HG03139 (cell line): ENCODE data around the gene CCDC73.
"Not testable (repeated sequence)": the region's sequence is repeated elsewhere in the genome, so short reads cannot be mapped to it uniquely, and the experiment has no call there.

Experiments
- ATAC-seq: cut with Tn5 transposase; IDR thresholded peaks from one replicate; pipeline ENCODE4 v1.9.1; 2021; ENCODE audit not compliant: unreplicated experiment

Gene CCDC73

DNA sequence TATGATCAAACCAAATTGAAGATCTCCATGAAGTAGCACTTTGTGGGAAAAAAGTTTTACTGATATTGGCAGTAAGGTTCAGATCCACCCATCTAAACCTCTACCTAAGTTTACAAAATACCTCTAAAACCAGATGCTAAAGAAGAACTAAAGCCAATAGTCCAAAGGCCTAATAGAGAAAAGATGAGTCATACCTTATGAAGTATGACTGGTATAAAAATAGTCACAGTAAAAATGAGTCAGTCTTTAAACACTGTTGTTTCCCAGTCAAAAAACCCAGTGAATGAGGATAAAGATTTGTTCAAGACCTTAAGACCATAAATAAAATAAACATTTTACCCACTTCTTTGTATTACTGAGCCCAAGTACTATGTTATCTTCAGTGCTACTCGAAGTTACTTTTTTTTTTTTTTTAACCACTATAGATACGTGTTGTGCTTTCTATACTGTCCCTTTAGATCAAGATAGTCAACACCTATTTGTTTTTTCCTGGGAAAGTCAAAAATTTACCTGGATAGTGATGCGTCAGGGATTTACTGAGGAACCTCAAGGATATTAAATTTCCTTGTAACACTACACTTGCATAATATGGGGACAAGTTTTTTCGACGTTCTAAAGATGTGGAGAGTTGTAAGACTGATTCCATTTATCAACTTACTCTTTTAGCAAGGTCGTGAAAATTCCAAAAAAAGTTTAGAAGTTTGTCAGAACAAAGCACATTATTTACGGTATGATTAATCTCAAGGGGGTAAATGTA lies 87.3 kb downstream of the CCDC73 start:
- no peak for ATAC-seq

DNA sequence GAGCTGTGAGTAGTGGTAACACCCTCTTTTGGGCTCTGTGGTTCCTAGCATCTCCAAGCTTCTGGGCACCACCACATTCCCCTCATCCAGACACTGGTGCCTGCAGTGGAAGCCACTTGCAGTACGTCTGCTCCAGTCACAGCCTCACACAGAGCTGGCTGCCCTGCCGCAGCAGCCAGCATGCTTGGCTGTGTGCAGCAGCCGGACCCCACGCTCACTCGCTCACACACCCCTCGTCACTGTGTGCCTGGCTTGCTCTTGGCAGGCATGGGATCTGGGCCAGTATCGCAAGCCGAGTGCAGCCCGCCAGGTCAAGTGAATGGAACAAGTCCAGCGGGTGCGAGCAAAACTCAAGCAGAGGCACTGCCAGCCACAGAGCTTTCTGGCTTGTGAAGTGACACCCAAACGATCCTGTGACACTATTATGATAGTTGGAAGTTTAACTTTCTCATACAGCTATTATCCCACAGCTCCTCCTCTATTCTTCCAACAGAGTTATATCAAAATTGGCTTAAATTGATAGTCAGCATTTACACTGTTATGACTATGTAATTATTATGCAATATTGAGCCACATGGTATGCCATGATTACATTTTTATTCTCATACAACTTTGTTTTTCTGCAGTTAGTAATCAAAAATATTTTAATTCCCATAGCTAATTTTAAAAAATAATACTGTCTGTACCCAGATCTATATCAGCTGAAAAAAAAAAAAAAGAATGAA lies 89.0 kb downstream of the CCDC73 start:
- ATAC-seq: no peak

DNA sequence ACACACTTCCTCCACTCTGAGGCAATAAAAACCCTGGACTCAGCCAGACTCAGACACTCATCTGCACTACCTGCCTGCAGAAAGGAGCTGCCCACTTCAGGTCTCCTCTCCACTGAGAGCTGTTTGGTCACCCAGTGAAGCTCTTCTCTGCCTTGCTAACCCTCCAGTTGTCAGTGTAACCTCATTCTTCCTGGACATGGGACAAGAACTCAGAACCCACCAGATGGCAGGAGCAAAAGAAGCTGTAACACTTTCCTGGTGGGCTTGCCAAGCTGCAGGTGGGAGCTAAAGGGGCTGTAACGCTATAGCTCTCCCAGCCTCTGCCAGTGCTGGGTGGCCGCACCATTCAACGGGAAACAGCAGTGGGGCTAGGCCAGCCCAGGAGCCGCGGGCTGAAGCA lies 89.7 kb downstream of the CCDC73 start:
- no peak for ATAC-seq

DNA sequence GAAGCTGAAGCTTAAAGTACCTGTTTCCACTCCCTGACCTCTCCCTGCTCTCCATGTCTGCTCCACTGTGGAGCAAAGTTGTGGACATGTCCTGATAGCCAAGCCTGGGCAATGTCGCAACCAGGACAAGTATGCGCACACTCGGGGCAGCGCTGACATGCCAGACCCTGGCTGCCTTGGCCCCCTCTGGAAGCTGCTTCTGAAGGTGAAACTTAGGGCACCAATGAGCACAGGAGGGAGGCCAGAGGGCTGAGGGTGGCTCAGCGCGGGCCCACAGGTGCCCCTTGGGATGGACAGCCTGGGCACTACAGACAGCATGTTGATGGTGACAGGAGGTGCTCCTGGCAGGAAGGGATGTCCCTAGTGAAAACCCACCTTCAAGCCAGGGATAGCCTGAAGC lies 90.2 kb downstream of the CCDC73 start:
- no peak for ATAC-seq

DNA sequence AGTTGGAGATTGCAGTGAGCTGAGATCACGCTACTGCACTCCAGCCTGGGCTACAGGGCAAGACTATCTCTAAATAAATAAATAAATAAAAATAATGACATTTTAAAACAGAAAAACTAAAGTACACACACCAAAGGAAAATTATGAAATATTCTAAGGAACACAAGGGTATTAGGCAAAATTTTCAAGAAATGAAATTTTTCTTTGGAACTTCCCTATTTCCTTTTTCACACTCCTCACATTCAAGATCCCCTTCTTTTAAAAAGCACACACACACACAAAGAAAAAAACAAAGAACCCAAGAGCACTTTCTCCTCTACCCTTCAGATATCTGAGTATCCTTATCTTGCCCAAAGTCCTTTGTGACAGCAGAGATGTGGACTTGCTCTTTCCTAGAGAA lies 92.8 kb downstream of the CCDC73 start:
- no peak for ATAC-seq

DNA sequence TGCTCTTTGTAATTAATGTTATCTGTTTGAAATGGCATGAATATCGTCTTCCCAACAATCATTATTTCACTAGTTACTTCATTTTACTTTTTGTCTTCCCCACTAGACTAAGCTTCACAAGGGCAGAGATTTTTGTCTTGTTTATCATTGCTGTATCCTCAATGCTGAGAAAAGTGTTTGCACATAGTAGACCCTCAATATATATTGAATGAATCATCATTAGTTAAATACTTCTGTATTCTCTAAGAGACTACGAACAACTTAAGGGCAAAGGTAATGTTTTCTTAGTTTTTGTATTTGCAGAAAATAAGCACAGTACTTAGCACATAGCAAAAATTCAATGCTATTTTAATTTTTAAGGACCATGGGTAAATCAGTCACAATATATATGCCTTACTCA lies 95.9 kb downstream of the CCDC73 start:
- no peak for ATAC-seq

DNA sequence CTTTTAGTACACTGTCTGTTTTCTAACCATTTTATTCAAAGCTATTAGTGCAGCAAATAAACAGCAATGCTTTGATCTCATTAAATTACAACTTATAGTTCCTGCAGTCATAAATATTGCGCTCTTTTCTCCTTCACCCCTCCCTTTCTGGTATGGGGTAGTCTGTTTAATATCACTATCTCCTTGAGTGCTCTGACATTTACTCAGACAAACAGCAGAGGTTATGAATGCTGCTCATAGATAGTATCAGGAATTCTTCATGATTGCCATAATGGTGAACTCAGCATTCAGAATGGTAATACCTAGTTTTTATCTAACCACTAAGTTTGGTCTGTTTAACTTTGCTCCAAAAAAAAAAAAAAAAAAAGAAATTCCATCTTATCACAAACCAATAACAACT lies 123.4 kb downstream of the CCDC73 start:
- ATAC-seq: no peak

DNA sequence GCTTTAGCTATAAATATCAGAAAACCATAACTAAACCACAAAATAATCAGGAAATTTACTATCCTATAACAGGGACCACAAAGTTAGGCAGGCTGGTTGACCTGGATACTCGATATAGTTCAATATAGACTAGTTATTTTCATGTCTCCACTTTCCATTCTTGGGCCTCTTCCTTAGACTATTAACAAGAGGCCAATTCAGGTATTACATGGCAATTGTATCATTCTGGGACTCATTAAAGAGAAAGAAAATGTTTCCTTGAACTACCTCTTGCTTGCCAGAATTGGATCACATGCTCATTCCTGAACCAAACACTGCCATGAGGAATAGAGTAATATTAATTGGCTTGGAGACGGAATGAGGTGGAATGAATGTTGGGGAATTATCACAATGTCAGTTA lies 134.8 kb downstream of the CCDC73 start:
- no peak for ATAC-seq

DNA sequence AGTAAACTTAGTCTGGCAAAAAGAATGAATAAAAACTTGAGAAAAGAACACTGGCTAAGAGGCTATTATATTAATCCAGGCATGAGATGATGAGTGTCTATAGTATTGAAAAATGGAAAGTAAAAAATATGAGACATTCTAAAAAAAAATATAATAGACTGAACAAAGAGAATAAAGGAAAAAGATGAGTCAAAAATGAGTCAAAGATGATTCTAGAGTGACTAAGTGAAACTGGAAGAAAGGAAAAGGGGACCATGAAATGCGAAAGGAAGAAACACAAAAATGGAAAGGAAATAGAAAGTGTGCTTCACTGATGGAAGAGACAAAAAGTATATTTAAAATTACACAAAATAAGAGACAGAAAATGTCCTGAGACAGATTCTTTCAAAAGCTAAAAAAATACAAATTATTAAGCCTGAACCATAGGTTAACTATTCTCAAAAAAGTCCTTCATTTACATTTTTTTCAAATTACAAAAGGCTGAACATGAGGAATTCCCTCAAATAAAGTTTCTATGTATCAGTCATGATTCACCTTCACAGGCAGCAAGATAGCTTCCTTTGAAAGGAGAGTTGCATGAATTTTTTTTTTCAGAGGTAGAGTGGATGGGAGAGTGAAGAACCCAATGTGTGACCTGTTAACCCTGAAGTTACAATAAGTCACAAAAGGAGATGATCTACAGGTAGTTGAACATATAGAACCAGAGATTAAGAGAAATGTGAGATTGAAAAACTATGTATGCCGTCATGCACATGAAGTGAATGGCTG lies 135.6 kb downstream of the CCDC73 start:
- no peak for ATAC-seq

DNA sequence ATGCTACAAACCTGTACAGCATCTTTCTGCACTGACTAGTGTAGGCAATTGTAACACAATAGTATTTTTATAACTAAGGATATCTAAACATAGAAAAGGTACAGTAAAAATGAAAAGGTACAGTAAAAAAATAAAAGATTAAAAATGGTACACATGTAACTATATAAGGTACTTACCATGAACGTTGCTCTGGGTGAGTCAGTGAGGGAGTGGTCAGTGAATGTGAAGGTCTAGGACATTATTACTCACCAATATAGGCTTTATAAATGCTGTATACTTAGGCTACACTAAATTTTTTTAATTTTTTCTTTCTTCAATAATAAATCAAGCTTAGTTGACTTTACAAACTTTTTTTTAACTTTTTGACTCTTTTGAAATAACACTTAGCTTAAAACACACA lies 150.9 kb downstream of the CCDC73 start:
- no peak for ATAC-seq

DNA sequence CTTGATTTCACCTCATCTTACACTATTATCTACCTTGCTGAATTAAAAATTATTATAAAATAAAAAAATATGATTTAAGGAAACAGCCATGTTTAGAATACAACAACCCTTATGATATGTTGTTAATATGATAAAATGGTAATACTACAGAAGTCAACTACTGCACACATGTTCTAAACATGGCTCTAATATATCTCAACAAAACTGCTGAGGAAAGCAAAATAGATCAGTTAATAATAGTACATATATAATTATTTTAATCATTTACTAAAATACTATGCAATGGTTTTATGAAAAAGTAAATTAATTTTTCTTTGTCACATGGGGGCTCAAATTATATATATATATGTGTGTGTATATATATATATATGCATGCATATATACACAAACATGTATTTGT lies 153.1 kb downstream of the CCDC73 start:
- ATAC-seq: no peak

DNA sequence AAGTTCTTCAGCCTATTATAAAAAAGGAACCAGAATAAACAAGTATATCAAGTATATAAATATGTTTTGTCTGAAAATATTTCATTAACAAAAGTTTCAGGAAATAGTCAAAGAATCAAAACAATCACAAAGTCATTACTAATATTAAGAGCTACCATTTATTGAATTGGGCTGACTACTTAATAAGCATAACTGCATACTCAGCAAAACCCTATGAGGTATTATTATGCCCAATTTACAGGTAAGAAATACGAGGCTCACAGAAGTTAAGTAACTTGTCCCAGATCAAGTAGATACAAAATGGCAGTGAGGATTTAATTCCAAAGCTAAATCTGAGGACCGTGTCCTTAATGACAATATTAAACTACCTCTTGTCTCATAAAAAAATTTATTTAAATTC lies 158.6 kb downstream of the CCDC73 start:
- ATAC-seq: no peak

DNA sequence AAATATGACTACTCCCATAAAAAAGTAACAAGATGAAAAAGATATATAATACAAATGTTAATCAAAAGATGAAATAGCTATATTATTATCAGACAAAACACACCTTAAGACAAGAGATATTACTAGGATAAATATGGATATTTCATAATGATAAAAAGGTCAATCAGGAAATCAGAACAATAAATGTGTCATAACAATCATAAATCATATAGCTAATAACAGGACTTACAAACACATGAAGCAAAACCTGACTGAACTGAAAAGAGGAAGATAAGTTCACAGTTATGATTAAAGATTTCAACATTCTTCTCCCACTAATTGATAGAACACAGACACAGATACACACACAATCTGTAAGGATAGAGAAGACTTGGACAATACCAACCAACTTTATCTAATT lies 163.6 kb downstream of the CCDC73 start:
- no peak for ATAC-seq

DNA sequence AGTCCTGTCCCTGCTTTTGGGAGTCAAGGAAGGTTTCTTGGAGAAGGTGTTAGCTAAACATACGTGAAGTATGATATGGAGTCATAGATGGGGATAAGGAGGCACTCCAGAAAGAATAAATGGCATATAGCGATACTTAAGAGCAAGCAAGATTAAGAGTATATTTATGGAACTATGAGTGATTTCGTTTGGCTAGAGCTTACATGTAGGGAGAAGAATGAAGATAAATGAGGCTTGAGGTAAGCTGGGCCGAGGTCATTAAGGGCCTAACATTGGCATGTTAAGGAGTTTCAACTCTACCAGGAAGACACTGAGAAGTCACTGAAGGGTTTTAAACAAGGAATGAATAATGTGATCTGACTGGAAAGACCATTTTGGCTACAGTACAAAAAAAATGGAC lies 177.6 kb downstream of the CCDC73 start:
- ATAC-seq: no peak

DNA sequence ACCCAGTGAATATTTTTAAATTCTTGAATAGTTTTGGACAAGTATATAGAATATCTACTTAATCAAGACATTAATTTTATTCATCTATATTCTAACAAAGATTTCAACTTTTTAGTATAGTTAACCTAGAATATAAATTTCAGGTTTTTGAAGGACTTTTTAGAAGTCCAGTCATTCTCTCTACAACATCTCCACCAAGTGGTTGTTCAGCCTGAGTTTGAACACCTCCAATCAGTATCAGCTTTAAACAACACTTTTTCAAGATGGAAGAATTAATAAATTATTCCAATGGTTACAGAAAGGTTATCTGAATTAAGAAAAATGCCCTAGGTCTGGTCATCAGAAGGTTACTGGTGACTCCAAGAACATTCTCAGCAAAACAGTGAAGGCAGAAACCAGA lies 179.0 kb downstream of the CCDC73 start:
- ATAC-seq: no peak

DNA sequence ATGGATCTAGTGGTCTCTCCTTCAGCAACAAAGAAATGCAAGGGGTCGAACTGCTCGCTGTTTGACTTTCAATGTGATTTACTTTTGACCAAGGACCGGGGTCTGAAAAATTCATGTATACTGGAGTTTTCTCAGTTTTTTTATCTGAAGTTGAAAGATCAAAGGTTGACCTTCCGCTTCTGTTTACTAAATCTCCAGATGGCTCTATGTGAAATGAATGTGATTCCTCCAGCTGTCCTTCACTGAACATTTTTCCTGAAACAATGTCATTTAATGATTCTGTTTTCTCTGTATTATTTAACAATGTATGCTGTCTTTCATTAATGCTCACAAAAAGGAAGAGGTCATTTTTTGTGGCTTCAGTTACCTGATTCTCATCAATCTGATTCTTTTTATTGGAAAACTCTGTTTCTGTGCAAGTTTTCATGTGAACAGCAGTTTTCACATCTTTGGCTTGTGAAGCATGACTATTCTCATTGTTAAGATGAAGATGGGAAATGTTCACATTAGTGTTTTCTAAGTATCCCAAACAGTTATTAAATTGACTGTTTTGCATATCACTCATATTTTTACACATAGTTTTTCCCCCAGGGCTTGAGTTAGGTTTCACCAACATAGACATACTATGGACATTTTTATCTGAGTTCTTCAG lies 180.8 kb downstream of the CCDC73 start:
- no peak for ATAC-seq

DNA sequence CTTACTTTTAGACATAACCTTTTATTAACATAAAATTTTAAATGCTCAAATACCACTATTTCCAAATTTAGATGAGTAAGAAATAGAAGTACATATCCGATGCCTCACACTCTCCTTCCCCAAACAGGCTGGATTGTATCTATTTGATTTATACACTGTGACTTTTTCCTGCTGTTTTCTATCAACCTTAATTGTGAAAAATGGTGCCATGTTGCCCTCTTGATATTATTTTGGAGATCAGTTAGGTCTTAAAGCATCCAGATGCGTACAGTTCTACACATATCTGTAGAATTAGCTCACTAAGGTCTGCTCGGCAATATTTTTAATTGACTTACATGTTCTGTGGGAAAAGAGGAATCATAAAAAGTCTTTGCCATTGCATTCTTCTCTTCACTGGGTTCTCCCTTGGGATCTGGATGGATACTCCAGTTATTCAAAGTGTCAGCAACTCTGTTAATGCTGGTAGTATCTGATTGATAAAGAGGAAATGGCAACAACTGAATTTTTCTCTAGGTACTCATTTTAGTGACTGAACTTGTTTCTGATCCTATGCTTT lies 183.6 kb downstream of the CCDC73 start:
- no peak for ATAC-seq

DNA sequence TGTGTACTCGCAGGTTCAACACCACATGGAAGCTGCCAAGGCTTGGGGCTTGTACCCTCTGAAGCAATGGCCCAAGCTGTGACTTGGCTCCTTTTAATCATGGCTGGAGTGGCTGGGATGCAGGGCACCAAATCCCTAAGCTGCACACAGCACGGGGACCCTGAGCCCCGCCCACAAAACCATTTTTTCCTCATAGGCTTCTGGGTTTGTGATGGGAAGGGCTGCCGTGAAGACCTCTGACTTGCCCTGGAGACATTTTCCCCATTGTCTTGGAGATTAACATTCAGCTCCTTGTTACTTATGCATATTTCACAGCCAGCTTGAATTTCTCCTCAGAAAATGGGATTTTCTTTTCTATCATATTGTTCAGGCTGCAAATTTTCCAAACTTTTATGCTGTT lies 185.6 kb downstream of the CCDC73 start:
- ATAC-seq: not testable (repeated sequence)

DNA sequence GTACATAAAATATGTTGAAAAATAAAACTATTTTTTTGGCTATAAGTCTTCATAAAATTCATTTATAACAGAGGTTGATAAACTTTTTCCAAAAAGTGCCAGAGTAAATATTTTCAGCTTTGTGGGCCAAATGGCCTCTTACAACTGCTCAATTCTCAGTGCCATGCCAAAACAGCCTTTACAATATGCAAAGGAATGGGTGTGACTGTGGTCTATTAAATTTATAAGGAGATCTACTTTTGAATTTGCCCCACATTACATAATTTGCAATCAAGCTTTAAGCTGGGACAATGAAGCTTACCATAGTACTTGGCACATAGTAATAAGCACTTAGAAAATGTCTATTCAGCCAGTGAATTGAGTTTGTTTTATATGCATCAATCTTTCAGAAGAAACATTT lies 188.2 kb downstream of the CCDC73 start:
- ATAC-seq: no peak

DNA sequence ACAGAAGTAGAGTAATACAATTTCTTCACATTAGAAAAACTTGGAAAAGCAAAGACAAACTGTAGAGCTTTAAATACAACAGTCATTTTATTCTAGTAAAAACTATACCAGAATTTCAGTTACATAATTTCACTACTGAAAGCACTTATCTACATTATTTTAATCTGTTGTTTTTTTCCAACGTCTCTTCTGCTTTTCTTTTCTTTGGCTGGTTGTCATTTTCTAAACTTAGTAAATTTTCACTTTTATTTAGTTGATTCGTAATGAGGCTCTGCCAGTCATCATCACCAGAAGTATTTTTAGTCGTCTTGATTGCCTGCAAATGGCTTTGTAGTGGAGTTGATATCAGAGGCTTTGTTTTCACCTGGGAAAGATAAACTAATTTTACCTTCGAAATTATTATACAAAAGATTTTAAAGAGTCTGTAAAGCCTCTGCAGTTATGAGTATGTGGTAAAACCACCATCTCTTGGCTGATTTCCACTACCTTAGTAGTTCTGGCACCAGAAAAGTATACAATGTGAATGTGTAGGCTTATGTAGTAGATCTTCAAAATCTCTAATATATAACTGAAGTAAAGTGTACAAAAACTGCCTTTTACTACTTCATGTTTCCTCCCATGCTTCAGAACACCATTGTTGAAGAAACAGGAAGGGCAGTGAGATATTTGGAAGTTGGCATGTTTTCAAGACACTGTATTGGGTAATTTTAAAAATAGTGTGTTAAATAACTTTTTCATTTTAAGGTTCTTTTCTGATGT lies 191.6 kb downstream of the CCDC73 start:
- no peak for ATAC-seq
